Transverse colon (tissue), 4 donors: ENCODE data around the gene PAN3. TPM values are rescaled to one million over a fixed set of nuclear protein-coding genes. Genes with fewer than 3 reads are reported as not detected.

Experiments used
- DNase-seq: peaks from one replicate; pipeline ENCODE4 v3.0.0-alpha.2; 2019
- H3K27ac ChIP-seq, 4 donors: fragments of 200-600 bp; sonication (generic); 2 replicates each; pipeline ENCODE4 v1.5.1; 2016 to 2018; ENCODE audit warnings: inconsistent platforms in 4 of 4
- H3K27me3 ChIP-seq: fragments of 200-600 bp; sonication (generic); 2 replicates; pipeline ENCODE4 v1.5.1; 2017; ENCODE audit warnings: inconsistent platforms
- H3K36me3 ChIP-seq, 4 donors: fragments of 200-600 bp; sonication (generic); 2 replicates each; pipeline ENCODE4 v1.5.1; 2017 to 2019; ENCODE audit warnings: inconsistent platforms in 4 of 4
- H3K4me1 ChIP-seq, 4 donors: fragments of 200-600 bp; sonication (generic); 2 replicates each; pipeline ENCODE4 v1.5.1; 2017 to 2020; ENCODE audit warnings: inconsistent platforms in 4 of 4
- H3K4me3 ChIP-seq, 4 donors: fragments of 200-600 bp; sonication (generic); 1 replicate in 1 of 4; 2 replicates in 3 of 4; pipeline versions ENCODE4 v1.5.1 to v1.6.1; 2017 to 2019; ENCODE audit warnings: inconsistent platforms in 4 of 4
- H3K9me3 ChIP-seq, 2 donors: fragments of 200-600 bp; sonication (generic); 2 replicates each; pipeline ENCODE4 v1.5.1; 2017 to 2019; ENCODE audit warnings: inconsistent platforms in 2 of 2
- EP300 ChIP-seq: sonication (generic); formaldehyde crosslinking; IDR thresholded peaks from one replicate; pipeline ENCODE4 v1.6.1; 2017; ENCODE audit warnings: antibody characterized with exemption, low read depth
- POLR2A ChIP-seq: fragments of 450-650 bp; IDR thresholded peaks from one replicate; pipeline ENCODE4 v1.6.1; 2016; ENCODE audit warnings: antibody characterized with exemption, mild to moderate bottlenecking, moderate library complexity
- POLR2AphosphoS5 ChIP-seq, 3 donors: sonication (generic); formaldehyde crosslinking; IDR thresholded peaks; one replicate each; pipeline ENCODE4 v1.6.1; 2016; ENCODE audit warnings: antibody characterized with exemption in 3 of 3
- WGBS, 2 donors: methylation state at CpG; one replicate each; pipeline ENCODE4 v1.1.5; 2018; ENCODE audit warnings: low coverage in 1 of 2; 5-methylcytosine and 5-hydroxymethylcytosine counted together
- in situ Hi-C, 4 donors: fragments of 200-750 bp; cut with MboI; loops; one replicate each; pipeline versions ENCODE4 v1.15.0 to v1.15.1; 2017; ENCODE audit warnings: low sequenced_read_pairs in 3 of 4, low pct_ligation_motif_present in 1 of 4, low pct_unique_long_range_greater_than_20kb in 1 of 4
- intact Hi-C: fragments of 100-400 bp; cut with DNase I; formaldehyde crosslinking; loops from one replicate; pipeline ENCODE4 v1.15.1; 2023; ENCODE audit warnings: low total_unique reads
- total RNA-seq, 4 donors: library from RNA; depleted of rRNA; stranded (reverse); fragments of >200 nt; gene quantifications; one replicate each; pipeline ENCODE4 v1.1.0, GENCODE V29; 2016
- TF ChIP-seq, protein P1 (sequence below), 5 experiments: fragments of 200-600 bp in 3 of 5; fragments of 450-650 bp in 2 of 5; sonication (generic) in 3 of 5; IDR thresholded peaks; 1 replicate in 2 of 5; 2 replicates in 3 of 5; pipeline ENCODE4 v1.5.1; 2016 to 2017; ENCODE audit warnings: antibody characterized with exemption in 5 of 5, inconsistent platforms in 3 of 5, mild to moderate bottlenecking in 2 of 5, moderate library complexity in 1 of 5

PAN3 gene
- total RNA-seq, 4 donors from 2014 or later: 28.3 to 107 (median 46.6) TPM

DNA sequence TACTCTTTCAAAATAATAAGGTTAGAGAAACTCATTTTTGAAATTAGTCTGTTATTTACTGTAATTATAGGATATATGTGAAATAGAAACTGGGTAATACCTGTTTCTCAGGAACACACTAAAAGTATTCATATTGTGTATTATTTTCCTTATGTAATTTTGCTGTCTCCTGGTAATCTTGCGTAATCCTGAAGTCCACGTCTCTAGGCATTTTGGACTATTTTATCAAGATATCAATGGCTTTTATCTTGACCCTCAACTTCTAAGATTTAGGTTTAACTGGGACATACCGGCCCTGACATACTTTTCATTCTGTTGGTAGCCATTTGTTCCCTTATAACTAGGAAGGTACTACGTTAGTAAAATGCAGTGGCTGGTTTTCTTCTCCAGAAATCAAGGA is 80.3 kb downstream of the PAN3 start:
- no peak for DNase-seq
- H3K27me3 ChIP-seq: no peaks in the 10 kb centered on the region
- TF ChIP-seq, protein P1, sequence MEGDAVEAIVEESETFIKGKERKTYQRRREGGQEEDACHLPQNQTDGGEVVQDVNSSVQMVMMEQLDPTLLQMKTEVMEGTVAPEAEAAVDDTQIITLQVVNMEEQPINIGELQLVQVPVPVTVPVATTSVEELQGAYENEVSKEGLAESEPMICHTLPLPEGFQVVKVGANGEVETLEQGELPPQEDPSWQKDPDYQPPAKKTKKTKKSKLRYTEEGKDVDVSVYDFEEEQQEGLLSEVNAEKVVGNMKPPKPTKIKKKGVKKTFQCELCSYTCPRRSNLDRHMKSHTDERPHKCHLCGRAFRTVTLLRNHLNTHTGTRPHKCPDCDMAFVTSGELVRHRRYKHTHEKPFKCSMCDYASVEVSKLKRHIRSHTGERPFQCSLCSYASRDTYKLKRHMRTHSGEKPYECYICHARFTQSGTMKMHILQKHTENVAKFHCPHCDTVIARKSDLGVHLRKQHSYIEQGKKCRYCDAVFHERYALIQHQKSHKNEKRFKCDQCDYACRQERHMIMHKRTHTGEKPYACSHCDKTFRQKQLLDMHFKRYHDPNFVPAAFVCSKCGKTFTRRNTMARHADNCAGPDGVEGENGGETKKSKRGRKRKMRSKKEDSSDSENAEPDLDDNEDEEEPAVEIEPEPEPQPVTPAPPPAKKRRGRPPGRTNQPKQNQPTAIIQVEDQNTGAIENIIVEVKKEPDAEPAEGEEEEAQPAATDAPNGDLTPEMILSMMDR (IDR thresholded peaks at IDR 0.05): no peak
- TF ChIP-seq POLR2A: no peak
- TF ChIP-seq EP300: no peak
- TF ChIP-seq POLR2AphosphoS5 (IDR thresholded peaks at IDR 0.05): no peak
- no peak overlapping the region for H3K27ac ChIP-seq
- H3K9me3 ChIP-seq: no peaks in the 10 kb centered on the region
- intact Hi-C loops: no loop called here
- no peaks in the 10 kb centered on the region for H3K4me1 ChIP-seq
- H3K4me3 ChIP-seq: no peak overlapping the region
- in situ Hi-C loops: no loop called here
- WGBS, 2 donors: 91 to 100% methylated on average over 4 of the region's 4 CpGs
- peaks cover 0 to 14% (median 0%) of the 10 kb centered on the region in 4 donors for H3K36me3 ChIP-seq

DNA sequence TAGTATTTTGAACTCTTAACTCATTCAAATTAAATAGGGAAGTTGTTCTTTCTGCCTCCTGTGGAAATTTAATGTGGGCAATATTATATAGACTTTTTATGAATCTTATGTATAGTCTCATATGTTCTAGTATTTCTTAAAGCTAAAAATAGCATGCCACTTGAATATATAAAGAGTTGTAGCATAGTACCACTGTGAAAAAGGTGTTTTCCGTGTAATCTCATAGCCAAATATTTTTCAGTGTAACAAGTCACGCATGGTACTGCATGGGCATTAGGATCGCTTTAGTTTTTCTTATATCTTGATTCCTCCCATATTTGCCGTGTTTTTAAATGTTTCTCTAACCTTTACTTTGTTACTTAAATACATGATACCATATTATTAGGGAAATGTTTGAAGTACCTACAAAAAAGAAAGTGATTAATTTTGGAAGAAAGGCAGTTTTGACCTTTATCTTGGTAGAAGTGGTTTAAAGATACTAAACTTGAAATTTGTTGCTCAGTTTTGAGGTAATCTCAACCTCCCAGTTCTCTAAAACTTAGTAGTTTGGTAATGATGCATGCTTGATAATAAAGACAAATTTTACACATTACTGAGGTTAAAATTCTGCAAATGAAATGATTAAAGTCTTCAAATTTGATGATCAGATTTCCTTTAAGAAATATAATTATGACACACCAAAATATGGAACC is 81.2 kb downstream of the PAN3 start:
- no peak for TF ChIP-seq POLR2A
- TF ChIP-seq, protein P1 (IDR thresholded peaks at IDR 0.05): no peak
- no peak for TF ChIP-seq EP300
- no peak for TF ChIP-seq POLR2AphosphoS5 (IDR thresholded peaks at IDR 0.05)
- Histone ChIP-seq H3K27me3 (no peaks in the 10 kb centered on the region), H3K4me1 (no peaks in the 10 kb centered on the region), H3K27ac (no peak overlapping the region), H3K4me3 (no peak overlapping the region), H3K9me3 (no peaks in the 10 kb centered on the region), H3K36me3 (peaks cover 0 to 14% (median 0%) of the 10 kb centered on the region in 4 donors)
- WGBS, 2 donors: 87 to 99% methylated on average over 4 of the region's 4 CpGs
- intact Hi-C loops (no loop called here), in situ Hi-C loops (no loop called here)
- DNase-seq: no peak

DNA sequence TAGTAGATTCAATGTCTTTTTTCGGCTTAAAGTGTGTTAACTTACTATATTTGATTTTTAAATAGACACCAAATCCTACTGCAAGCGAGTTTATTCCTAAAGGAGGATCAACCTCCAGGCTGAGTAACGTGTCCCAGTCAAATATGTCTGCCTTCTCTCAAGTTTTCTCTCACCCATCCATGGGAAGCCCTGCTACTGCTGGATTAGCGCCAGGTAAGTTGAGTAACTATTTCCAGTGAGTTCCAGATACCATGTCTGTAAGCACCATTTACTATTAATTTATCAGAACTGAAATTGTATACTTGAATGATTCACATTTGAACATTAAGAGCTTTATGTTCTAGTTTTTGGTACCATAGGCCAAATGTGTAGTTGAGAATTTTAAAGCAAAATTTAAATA is 81.8 kb downstream of the PAN3 start:
- no peaks in the 10 kb centered on the region for H3K9me3 ChIP-seq
- TF ChIP-seq EP300 (no peak), POLR2A (no peak), POLR2AphosphoS5 (IDR thresholded peaks at IDR 0.05) (no peak)
- TF ChIP-seq, protein P1 (IDR thresholded peaks at IDR 0.05): no peak
- H3K4me1 ChIP-seq: no peaks in the 10 kb centered on the region
- H3K27me3 ChIP-seq: no peaks in the 10 kb centered on the region
- in situ Hi-C loops (no loop called here), intact Hi-C loops (no loop called here)
- 94 to 95% methylated on average over 3 to 4 of the region's 4 CpGs for WGBS, 2 donors
- peaks cover 0 to 14% (median 0%) of the 10 kb centered on the region in 4 donors for H3K36me3 ChIP-seq
- H3K27ac ChIP-seq: no peak overlapping the region
- no peak overlapping the region for H3K4me3 ChIP-seq
- DNase-seq: no peak

DNA sequence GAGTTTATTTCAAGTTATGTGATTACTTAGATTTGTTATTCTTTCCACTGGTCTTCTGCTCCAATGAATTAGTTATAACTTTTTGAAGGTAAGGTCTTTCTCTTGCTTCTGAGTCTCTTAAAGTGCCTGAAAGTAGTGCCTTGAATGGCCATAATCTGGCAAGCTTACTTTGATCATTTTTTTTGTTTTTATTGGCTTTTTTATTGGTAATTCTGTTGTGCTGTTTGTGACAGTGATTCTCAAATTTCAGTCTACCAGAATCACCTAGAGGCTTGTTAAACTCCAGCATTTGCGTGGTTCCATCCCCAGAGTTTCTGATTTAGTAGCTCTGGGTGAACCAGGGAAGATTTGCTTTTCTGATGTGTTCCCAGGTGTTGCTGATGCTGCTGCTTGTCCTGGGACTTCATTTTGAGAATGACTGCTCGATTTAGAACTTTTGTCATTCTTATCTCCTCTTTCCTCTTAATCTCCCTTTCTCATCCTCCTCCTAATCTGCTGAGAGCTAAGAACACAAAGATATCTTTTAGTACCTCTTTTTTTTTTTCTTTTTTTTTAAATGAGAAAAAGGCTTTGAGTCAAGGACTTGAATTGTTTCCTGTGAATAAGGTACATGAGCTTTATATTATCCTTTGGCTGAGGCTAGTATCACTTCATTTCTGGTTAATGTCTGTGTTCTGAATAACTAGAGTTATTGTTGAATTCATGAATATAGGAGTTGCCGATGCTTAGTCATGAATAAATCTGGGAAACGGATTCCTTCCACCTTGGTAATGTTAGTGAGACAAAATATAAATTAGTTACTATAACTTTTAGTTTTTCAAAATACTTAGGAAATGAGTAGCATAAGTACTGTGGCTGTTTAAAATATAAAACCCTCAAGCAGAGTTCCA is 91.4 kb downstream of the PAN3 start:
- WGBS, 2 donors: 87 to 99% methylated on average over 4 of the region's 4 CpGs
- H3K4me1 ChIP-seq: no peaks in the 10 kb centered on the region
- no peaks in the 10 kb centered on the region for H3K9me3 ChIP-seq
- no peak overlapping the region for H3K4me3 ChIP-seq
- in situ Hi-C loops (no loop called here), intact Hi-C loops (no loop called here)
- no peaks in the 10 kb centered on the region for H3K27me3 ChIP-seq
- DNase-seq: no peak
- no peak for TF ChIP-seq POLR2A
- TF ChIP-seq, protein P1 (IDR thresholded peaks at IDR 0.05): no peak
- TF ChIP-seq EP300: no peak
- TF ChIP-seq POLR2AphosphoS5 (IDR thresholded peaks at IDR 0.05): no peak
- no peak overlapping the region for H3K27ac ChIP-seq
- H3K36me3 ChIP-seq: peaks cover 0 to 10% (median 1%) of the 10 kb centered on the region in 4 donors
